OCI-LY1 (cell line): Measurements from ENCODE around the gene SREBF1.

Experiments
- H2AFZ ChIP-seq: fragments of 200-600 bp; sonication (generic), shearing (Covaris generic); 2 replicates; pipeline ENCODE4 v1.6.0; 2014; ENCODE audit warnings: antibody characterized with exemption, mild to moderate bottlenecking, low read length
- H3F3A ChIP-seq: fragments of 200-600 bp; sonication (generic), shearing (Covaris generic); 2 replicates; pipeline ENCODE4 v1.6.0; 2014; ENCODE audit warnings: mild to moderate bottlenecking, antibody characterized with exemption, low read length, moderate library complexity; ENCODE audit not compliant: insufficient read depth
- H3K27ac ChIP-seq: fragments of 200-600 bp; sonication (generic); 2 replicates; pipeline ENCODE4 v1.5.1; 2014; ENCODE audit warnings: low read length, mixed run types, mild to moderate bottlenecking, low read depth; ENCODE audit not compliant: poor library complexity, severe bottlenecking
- H3K27me3 ChIP-seq: fragments of 200-600 bp; sonication (generic); 2 replicates; pipeline ENCODE4 v1.6.0; 2014; ENCODE audit warnings: antibody characterized with exemption, mild to moderate bottlenecking, low read length, moderate library complexity; ENCODE audit not compliant: insufficient read depth
- H3K36me3 ChIP-seq: fragments of 200-600 bp; sonication (generic); 2 replicates; pipeline ENCODE4 v1.6.1; 2014; ENCODE audit warnings: mild to moderate bottlenecking, antibody characterized with exemption, low read length, moderate library complexity, mixed read lengths; ENCODE audit not compliant: insufficient read depth
- H3K4me1 ChIP-seq: fragments of 200-600 bp; sonication (generic); 2 replicates; pipeline ENCODE4 v1.5.1; 2014; ENCODE audit warnings: mild to moderate bottlenecking, low read length, moderate library complexity; ENCODE audit not compliant: insufficient read depth, severe bottlenecking
- H3K4me2 ChIP-seq: fragments of 200-600 bp; sonication (generic), shearing (Covaris generic); 2 replicates; pipeline ENCODE4 v1.6.1; 2014; ENCODE audit warnings: low read length
- H3K4me3 ChIP-seq: fragments of 200-600 bp; sonication (generic); 2 replicates; pipeline ENCODE4 v1.5.1; 2014; ENCODE audit warnings: low read length, low read depth, mild to moderate bottlenecking, mixed read lengths; ENCODE audit not compliant: poor library complexity, severe bottlenecking
- H3K79me2 ChIP-seq: fragments of 200-600 bp; shearing (Covaris generic); 2 replicates; pipeline ENCODE4 v1.6.1; 2016; ENCODE audit warnings: mixed run types, low read length, mixed read lengths; ENCODE audit not compliant: insufficient read depth
- H3K9ac ChIP-seq: fragments of 200-600 bp; sonication (generic), shearing (Covaris generic); 2 replicates; pipeline ENCODE4 v1.6.1; 2014; ENCODE audit warnings: mild to moderate bottlenecking, low read length, mixed read lengths
- H3K9me2 ChIP-seq: fragments of 200-600 bp; sonication (generic), shearing (Covaris generic); 2 replicates; pipeline ENCODE4 v1.6.1; 2014; ENCODE audit warnings: low read depth, mild to moderate bottlenecking, low read length, mixed read lengths
- H3K9me3 ChIP-seq: fragments of 200-600 bp; shearing (Covaris generic); 2 replicates; pipeline ENCODE4 v1.6.1; 2014; ENCODE audit warnings: low read length, mixed read lengths
- H4K20me1 ChIP-seq: fragments of 200-600 bp; sonication (generic), shearing (Covaris generic); 2 replicates; pipeline ENCODE4 v1.6.0; 2016; ENCODE audit warnings: mild to moderate bottlenecking, low read length; ENCODE audit not compliant: insufficient read depth
- EZH2 ChIP-seq: fragments of 200-600 bp; sonication (generic), shearing (Covaris generic); IDR thresholded peaks from 2 replicates; pipeline ENCODE4 v1.8.0; 2017; ENCODE audit warnings: borderline replicate concordance, mixed run types, mild to moderate bottlenecking, antibody characterized with exemption, low read length, moderate library complexity, mixed read lengths
- TF ChIP-seq, protein P1 (sequence below): fragments of 200-600 bp; sonication (generic), shearing (Covaris generic); IDR thresholded peaks from 2 replicates; pipeline ENCODE4 v1.5.1; 2017; ENCODE audit warnings: mild to moderate bottlenecking, antibody characterized with exemption, low read length, moderate library complexity, mixed read lengths

The SREBF1 gene

DNA sequence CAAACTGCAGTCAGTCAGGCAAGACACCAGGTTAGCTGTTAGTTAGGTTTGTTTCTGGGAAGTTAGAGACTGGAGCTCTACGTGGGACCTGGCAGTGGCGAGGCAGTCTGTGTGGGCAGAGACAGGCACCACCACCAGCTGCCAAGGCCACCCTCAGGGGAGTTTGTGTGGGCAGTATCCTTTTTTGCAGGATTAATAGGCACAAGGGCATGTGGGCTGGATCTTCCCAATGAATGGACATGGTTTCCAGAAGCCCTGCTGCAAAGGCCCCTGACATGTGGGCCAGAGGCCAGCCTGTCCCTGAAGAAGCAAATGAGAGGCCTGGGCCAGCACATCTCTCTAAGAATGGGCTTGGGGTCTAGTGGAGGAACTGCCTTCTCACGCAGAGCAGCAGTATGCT, 19.2 kb upstream of the SREBF1 start:
- no peaks in the 10 kb centered on the region for H3K79me2 ChIP-seq
- H4K20me1 ChIP-seq = no peaks in the 10 kb centered on the region
- no peak overlapping the region for H2AFZ ChIP-seq
- TF ChIP-seq EZH2 = no peak
- TF ChIP-seq, protein P1, sequence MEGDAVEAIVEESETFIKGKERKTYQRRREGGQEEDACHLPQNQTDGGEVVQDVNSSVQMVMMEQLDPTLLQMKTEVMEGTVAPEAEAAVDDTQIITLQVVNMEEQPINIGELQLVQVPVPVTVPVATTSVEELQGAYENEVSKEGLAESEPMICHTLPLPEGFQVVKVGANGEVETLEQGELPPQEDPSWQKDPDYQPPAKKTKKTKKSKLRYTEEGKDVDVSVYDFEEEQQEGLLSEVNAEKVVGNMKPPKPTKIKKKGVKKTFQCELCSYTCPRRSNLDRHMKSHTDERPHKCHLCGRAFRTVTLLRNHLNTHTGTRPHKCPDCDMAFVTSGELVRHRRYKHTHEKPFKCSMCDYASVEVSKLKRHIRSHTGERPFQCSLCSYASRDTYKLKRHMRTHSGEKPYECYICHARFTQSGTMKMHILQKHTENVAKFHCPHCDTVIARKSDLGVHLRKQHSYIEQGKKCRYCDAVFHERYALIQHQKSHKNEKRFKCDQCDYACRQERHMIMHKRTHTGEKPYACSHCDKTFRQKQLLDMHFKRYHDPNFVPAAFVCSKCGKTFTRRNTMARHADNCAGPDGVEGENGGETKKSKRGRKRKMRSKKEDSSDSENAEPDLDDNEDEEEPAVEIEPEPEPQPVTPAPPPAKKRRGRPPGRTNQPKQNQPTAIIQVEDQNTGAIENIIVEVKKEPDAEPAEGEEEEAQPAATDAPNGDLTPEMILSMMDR = no peak
- no peak overlapping the region for H3K9ac ChIP-seq
- H3K27ac ChIP-seq = no peak overlapping the region
- no peaks in the 10 kb centered on the region for H3F3A ChIP-seq
- no peak overlapping the region for H3K4me3 ChIP-seq
- H3K9me2 ChIP-seq = no peaks in the 10 kb centered on the region
- no peak overlapping the region for H3K4me2 ChIP-seq
- H3K36me3 ChIP-seq = no peaks in the 10 kb centered on the region
- no peaks in the 10 kb centered on the region for H3K27me3 ChIP-seq
- no peaks in the 10 kb centered on the region for H3K4me1 ChIP-seq
- no peaks in the 10 kb centered on the region for H3K9me3 ChIP-seq

DNA sequence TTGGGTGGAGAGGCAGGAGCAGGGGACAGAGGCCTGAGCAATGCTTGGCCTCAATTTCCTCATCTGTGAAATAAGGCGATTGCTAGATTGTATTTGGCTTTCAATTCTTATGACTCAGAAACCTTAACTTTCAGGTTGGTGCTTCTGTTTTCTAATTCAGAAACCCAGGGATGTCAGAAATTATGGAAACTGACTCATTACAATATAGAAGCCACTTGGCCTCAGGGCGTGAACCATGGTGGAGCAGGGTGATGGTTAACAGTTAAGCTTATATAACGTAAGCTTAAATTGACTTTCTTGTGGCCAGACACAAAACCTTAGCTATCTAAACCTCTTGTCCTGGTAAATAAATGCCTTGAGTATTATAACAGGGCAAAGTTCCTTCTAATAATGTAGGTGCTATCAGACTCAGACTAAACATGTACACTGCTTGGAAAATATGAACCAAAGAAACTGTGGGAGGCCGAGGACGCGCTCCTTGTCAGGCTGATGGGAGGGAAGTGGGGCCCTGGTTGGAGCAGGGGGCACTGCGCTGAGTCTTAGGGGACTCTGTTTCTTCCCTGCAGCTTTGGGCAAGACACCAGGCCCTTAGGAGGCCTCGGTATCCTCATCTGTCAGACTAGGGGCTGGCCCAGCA, 17.1 kb upstream of the SREBF1 start:
- Histone ChIP-seq H3K9ac (no peak overlapping the region), H2AFZ (no peak overlapping the region)

DNA sequence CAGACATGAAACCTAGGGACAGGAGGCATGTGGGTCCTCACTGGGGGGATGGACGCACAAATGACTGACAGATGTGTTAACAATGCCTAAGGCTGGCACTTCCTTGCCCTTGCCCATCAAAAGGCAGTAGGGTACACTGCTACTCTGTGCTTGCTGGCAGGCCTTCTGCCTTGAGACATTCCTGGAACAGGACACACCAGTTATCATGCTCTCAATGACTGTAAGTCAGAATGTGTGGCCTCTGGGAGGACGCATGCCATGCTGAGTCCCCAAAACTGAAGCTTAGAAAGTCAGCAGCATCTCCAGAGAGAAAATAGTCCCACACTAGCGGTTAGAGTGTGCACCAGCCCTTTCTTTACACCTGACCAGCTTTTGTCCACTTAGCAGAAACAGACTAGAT, 16.1 kb upstream of the SREBF1 start:
- Histone ChIP-seq H3K4me2 (no peak overlapping the region), H3K4me1 (peaks cover 19% of the 10 kb centered on the region)

More for the DNA sequence above, 17.1 kb upstream of the SREBF1 start:
- Histone ChIP-seq H3K9me3 (no peaks in the 10 kb centered on the region), H3K4me1 (peaks cover 16% of the 10 kb centered on the region), H3K9me2 (no peaks in the 10 kb centered on the region), H3K27ac (no peak overlapping the region), H3F3A (no peaks in the 10 kb centered on the region), H3K4me2 (no peak overlapping the region), H3K79me2 (no peaks in the 10 kb centered on the region), H3K36me3 (no peaks in the 10 kb centered on the region), H3K4me3 (no peak overlapping the region), H4K20me1 (no peaks in the 10 kb centered on the region), H3K27me3 (no peaks in the 10 kb centered on the region)
- TF ChIP-seq, protein P1 = no peak
- no peak for TF ChIP-seq EZH2

More for the DNA sequence above, 16.1 kb upstream of the SREBF1 start:
- H3K4me3 ChIP-seq = no peak overlapping the region
- H3K36me3 ChIP-seq = no peaks in the 10 kb centered on the region
- H2AFZ ChIP-seq = no peak overlapping the region
- no peaks in the 10 kb centered on the region for H3K9me2 ChIP-seq
- no peaks in the 10 kb centered on the region for H3K9me3 ChIP-seq
- no peak overlapping the region for H3K9ac ChIP-seq
- no peak for TF ChIP-seq EZH2
- TF ChIP-seq, protein P1 = no peak
- H3K79me2 ChIP-seq = no peaks in the 10 kb centered on the region
- H3F3A ChIP-seq = no peaks in the 10 kb centered on the region
- H4K20me1 ChIP-seq = no peaks in the 10 kb centered on the region
- no peaks in the 10 kb centered on the region for H3K27me3 ChIP-seq
- H3K27ac ChIP-seq = no peak overlapping the region
